Activated CD4-positive, CD25-positive, alpha-beta regulatory T cell treated with anti-CD3 and anti-CD28 coated beads, Interleukin-2, amount 50 U/mL, for 24 hours (primary cell): ENCODE results near the gene SEMA3C.

ENCODE experiments used
- ATAC-seq, 2 donors: fragments of 150-1000 bp; cut with Tn5 transposase; one replicate each; pipeline ENCODE4 v1.10.0; 2021; ENCODE audit warnings: mild to moderate bottlenecking in 1 of 2, moderate library complexity in 1 of 2

Gene SEMA3C

GRCh38 chr7:80774843-80775242 is 144.0 kb downstream of the SEMA3C start:
- no peak for ATAC-seq

DNA sequence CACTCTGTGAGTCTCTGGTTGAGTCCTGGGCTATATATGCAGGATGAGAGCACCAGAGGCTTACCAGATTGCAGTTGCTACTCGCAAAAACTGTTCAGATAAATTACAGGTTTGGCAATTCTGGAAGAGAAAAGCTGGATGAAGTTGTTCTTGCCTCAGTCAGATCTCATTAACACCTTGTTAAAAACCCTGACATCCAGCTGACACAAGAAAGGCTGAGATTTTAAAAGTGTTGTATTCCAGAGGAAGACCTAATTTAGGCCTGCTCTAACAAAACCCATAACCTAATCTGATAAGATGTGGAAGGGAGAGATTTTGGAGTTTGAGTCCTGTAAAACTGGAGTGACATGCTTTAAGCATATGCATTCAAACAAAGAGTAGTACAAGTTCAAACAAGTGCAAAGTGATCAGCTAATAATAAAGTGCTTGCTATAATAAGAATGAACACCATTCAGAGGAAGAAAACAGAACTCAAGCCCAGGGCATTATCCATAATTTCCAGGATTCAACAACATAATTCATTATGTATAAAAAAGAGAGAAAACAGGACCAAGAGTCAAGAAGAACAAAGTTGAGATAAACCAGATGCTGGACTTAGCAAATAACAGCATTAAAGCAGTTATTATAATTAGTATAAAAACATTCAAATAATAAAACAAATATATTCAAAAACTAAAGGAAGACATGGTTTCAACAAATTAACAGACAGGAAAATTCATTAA is 144.9 kb downstream of the SEMA3C start:
- ATAC-seq: no peak

DNA sequence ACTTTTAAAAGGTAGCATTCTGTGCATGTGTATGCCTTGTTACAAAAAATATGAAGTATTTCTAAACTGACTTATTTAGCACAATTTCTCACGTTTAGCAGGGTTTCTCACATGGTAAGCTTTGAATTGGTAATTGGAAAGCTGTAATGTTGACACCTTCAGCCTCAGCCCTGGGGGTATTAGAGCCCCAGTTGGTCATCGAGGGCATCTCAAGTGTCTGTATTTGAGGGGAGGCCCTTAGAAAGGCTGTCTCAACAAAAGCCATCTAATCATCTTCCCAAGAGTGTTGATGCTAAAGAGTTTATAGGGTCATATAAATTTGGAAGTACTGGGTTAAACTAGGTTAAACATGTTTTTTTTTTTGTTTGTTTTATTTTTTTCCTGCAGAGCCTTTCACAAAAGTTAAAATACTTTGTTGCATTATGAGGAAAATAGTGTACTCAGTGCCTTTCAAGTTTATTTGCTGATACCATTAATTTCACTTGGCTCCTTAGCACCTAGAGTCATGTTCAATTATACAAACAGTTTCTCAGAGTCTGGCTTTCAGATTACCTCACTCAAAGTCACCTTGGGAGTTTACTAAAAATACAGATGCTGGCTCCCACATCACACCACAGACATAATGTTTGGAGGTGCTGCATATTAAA is 146.4 kb downstream of the SEMA3C start:
- ATAC-seq: no peak

DNA sequence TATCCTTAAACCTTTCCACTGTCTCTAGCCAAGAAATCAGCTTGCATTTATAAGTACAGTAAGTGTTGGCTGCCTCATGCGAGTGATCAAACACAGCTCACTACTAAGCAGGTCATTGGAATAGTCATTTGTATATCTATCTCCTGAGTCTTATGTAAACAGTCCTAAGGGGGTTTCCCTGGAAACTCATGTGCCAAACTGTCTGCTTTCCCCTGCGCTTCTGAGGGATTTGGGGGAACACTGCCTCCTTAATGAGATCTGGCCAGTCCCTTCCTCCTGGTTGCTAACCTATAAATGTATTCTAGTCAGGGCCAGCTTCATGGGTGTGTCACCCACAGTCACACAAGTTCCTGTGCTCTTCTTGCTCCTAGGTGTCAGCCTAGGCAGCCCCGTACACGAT is 147.3 kb downstream of the SEMA3C start:
- no peak for ATAC-seq

GRCh38 chr7:80770675-80771081 is 148.2 kb downstream of the SEMA3C start:
- ATAC-seq: no peak

- ATAC-seq: no peak
Observed at GRCh38 chr7:80770061-80770460, 148.8 kb downstream of the SEMA3C start.

GRCh38 chr7:80768756-80769155 is 150.1 kb downstream of the SEMA3C start:
- no peak for ATAC-seq

GRCh38 chr7:80767654-80768053 is 151.2 kb downstream of the SEMA3C start:
- ATAC-seq: no peak

- no peak for ATAC-seq
Observed at GRCh38 chr7:80766724-80767123, 152.1 kb downstream of the SEMA3C start.

DNA sequence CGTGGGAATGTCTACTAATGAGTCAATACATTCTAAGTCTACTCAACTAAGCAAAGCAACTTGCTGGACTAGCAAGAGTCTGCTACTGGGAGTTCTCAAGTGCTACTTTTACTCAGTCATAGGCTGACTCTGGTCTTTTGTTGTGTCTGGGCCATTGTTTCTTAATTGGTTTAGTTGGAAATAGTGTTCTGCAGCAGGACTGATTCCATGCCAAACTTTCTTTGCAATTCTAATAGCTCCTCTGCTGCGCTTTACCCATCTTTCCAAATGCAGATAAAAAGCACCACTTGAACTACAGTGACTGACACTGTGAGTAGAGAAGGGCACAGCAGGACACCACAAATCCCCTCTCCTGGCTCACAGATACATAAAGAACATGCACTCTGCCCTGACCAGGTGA is 154.7 kb downstream of the SEMA3C start:
- no peak for ATAC-seq

DNA sequence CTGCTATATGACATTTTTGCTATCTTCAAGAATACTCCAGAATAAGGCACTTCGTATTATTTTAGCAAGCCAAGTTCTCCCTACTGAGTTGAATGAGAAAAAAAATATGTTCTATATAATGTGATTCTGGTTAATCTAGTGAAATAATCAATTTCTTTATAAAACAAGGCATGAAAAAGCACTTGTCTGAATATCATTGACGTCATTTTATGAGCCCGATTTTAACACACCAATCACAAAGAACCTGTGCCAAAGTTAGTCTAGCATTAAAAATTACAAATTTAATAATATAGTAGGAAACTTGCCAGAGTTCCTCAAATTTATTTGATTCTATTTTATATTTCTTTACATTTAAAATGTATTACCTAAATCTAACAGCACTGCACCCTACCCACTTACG is 155.1 kb downstream of the SEMA3C start:
- no peak for ATAC-seq

- no peak for ATAC-seq
Observed at GRCh38 chr7:80763289-80763688, 155.6 kb downstream of the SEMA3C start.

- ATAC-seq: no peak
Observed at GRCh38 chr7:80760292-80760691, 158.6 kb downstream of the SEMA3C start.

- ATAC-seq: no peak
Observed at GRCh38 chr7:80752954-80753690, 165.7 kb downstream of the SEMA3C start.

- no peak for ATAC-seq
Observed at GRCh38 chr7:80749270-80749669, 169.6 kb downstream of the SEMA3C start.

- no peak for ATAC-seq
Observed at GRCh38 chr7:80748363-80749042, 170.3 kb downstream of the SEMA3C start.

GRCh38 chr7:80740778-80741545 is 177.9 kb downstream of the SEMA3C start:
- no peak for ATAC-seq

DNA sequence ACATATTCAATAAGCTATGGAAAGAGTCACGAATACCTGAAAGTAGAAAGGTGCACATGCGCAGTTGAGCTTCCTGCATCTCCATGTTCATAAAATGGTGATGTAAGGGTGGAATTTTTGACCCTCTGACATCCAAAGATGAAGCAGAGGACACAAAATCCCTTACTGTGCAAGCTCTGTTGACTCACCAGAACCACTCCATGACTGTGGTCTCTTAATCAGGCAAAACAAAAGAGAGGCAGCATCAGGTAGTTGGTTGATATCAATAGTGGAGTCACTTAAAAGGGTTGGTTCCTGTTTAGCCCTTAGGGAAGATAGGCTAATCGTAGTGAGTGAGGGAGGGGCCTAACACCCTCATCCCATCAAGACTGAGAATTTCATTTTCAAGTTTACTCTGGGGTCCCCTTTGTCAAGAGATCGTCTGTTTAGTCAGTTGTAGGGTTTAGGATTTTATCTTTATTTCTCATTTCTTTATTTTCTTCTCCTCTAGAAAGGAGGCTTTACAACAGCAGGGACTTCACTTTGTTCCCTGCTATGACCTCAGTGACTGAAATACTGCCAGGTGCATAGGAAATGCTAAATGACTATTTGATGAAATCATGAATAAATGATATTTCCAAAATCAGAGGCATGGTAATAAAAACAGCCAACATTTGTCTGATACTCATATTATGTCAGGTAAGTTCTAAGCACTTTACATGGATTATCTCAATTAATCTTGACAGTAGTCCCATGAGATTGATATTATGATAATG is 182.3 kb downstream of the SEMA3C start:
- no peak for ATAC-seq

DNA sequence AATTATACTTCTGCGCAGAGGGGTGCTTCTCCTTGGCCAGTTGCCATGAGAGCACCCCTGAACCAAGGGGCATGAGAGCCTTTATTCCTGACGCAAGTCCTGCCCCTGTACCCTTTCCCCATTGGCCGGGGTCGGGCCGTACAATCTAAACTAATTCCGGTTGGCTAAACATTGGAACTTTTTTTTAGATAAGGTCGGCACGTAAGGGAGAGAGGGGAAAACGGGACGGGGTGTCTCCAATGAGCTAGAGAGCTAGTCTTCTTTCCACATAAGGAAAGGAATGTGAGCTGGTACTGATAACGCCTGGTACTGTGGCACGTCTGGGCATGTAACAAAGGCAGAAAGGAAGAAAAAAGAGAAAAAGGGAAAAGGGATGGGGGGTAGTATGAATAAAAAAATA is 183.5 kb downstream of the SEMA3C start:
- ATAC-seq: no peak

DNA sequence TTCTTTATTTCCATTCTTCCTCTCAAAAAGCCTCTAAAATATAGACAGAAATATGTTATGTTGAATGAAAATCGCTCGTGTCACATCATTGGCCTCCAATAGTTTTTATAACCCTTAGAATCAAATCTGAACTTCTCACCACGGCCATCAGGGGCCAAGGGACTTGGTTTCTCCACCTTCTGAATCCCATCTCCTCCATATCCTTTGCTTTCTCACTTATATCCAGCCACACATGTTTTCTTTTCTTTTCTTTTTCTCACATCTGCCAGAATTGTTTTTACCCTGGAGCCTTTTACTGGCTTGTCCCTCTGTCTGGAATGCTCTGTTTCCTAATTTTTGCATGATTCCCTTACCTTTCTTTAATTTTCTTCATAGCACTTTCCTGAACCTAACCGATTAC is 184.8 kb downstream of the SEMA3C start:
- ATAC-seq: no peak

GRCh38 chr7:80733333-80733915 is 185.4 kb downstream of the SEMA3C start:
- no peak for ATAC-seq
